WERI-Rb-1 (cell line): Measurements from ENCODE around the gene LRP1.
A peak's percentile ranks its signal among the peaks of the same experiment; 100 is the strongest.

Experiments used
- DNase-seq: peaks from one replicate; pipeline ENCODE4 v3.0.0-alpha.2; 2020
- H3K27ac ChIP-seq: fragments of 250-450 bp; sonication (Bioruptor Pico); 2 replicates; pipeline ENCODE4 v1.5.1; 2020; ENCODE audit warnings: mild to moderate bottlenecking, moderate library complexity
- H3K27me3 ChIP-seq: fragments of 250-450 bp; sonication (Bioruptor Pico); 2 replicates; pipeline ENCODE4 v1.5.1; 2021; ENCODE audit warnings: mild to moderate bottlenecking, low read depth, moderate library complexity; ENCODE audit not compliant: insufficient read depth, severe bottlenecking
- H3K36me3 ChIP-seq: fragments of 250-450 bp; sonication (Bioruptor Pico); 2 replicates; pipeline ENCODE4 v1.5.1; 2020; ENCODE audit warnings: mild to moderate bottlenecking, moderate library complexity
- H3K4me3 ChIP-seq: 2 replicates; pipeline ENCODE4 v1.5.1; 2011; ENCODE audit warnings: low read depth, mild to moderate bottlenecking, control low read depth, low read length
- H3K9me3 ChIP-seq: fragments of 250-450 bp; sonication (Bioruptor Pico); 2 replicates; pipeline ENCODE4 v1.5.1; 2021; ENCODE audit warnings: mild to moderate bottlenecking, moderate library complexity; ENCODE audit not compliant: severe bottlenecking
- CTCF ChIP-seq: IDR thresholded peaks from 2 replicates; pipeline ENCODE4 v1.5.1; 2011; ENCODE audit warnings: low read depth, mild to moderate bottlenecking, control low read depth, inconsistent platforms, low read length

The LRP1 gene

GRCh38 chr12:57096748-57097553, 31.3 kb upstream of the LRP1 start:
- H3K27ac ChIP-seq = peak overlapping the region; percentile 56
- H3K4me3 ChIP-seq = no peak overlapping the region
- DNase-seq = no peak
- TF ChIP-seq CTCF = no peak
- H3K27me3 ChIP-seq = no peaks in the 10 kb centered on the region
- H3K9me3 ChIP-seq = no peaks in the 10 kb centered on the region
- peaks cover 29% of the 10 kb centered on the region for H3K36me3 ChIP-seq

- DNase-seq = no peak
- peaks cover 24% of the 10 kb centered on the region for H3K36me3 ChIP-seq
- H3K9me3 ChIP-seq = no peaks in the 10 kb centered on the region
- no peak overlapping the region for H3K4me3 ChIP-seq
- no peak for TF ChIP-seq CTCF
- no peak overlapping the region for H3K27ac ChIP-seq
- no peaks in the 10 kb centered on the region for H3K27me3 ChIP-seq
Measured at GRCh38 chr12:57097554-57097835, 30.8 kb upstream of the LRP1 start.

- H3K9me3 ChIP-seq = no peaks in the 10 kb centered on the region
- H3K4me3 ChIP-seq = no peak overlapping the region
- no peaks in the 10 kb centered on the region for H3K27me3 ChIP-seq
- DNase-seq = no peak
- peaks cover 16% of the 10 kb centered on the region for H3K36me3 ChIP-seq
- TF ChIP-seq CTCF = no peak
- H3K27ac ChIP-seq = no peak overlapping the region
Measured at GRCh38 chr12:57098546-57098945, 29.7 kb upstream of the LRP1 start.

DNA sequence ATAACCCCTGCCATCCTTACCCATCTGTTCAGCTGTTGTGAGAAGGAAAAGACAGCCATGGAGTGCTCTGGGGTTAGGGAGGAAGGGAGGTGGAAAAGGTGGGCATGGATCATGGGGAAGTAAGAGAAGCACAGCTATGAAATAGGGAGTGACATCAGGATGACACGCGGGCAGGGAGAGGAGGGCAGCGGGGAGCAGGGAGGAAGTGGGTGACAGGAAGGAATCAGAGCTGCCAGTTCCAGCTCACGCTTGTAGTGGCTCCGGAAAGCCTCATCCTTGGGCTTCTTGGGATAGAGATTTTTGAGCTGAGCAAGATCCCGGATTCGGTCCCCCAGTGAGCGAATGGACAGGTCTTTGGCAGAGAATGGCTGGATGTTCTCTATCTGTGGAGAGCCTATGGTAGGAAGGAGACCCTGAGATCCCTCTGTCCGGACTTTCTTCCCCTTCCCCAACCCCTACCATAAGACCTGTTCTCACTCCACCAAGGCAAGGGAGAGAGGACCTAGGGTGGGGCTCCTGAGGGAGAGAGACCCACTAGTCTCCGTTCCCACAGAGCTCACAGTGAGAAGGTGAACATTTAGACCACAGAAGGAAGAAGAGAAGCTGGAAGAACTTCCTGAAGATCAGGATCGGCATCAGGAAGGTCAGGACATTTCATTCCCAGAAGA, 29.1 kb upstream of the LRP1 start:
- TF ChIP-seq CTCF = no peak
- no peak for DNase-seq
- H3K36me3 ChIP-seq = peaks cover 15% of the 10 kb centered on the region

DNA sequence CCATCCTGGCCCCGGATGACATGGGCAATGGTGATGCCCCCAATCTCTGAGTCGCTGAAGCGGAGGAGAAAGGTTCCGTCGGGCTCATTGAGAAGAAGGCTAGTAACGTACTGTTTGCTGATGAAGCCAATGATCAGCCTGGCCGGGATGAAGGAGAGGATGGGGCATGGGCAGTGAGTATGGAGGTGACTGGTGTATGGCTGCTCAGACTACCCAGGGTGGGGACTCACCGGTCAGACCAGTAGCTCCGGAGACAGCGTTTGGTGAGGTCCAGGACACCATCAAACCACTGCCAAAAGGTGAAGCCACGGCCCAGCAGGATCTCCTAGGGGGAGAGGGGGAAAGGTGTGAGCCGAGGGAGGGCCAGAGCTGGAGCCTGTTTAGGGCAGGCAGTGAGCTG, 28.5 kb upstream of the LRP1 start:
- no peak for DNase-seq
- H3K4me3 ChIP-seq = no peak overlapping the region
- H3K36me3 ChIP-seq = peaks cover 11% of the 10 kb centered on the region
- no peak overlapping the region for H3K27ac ChIP-seq
- no peak for TF ChIP-seq CTCF
- no peaks in the 10 kb centered on the region for H3K27me3 ChIP-seq
- H3K9me3 ChIP-seq = no peaks in the 10 kb centered on the region

More for the DNA sequence above, 29.1 kb upstream of the LRP1 start:
- Histone ChIP-seq H3K27ac (no peak overlapping the region), H3K27me3 (no peaks in the 10 kb centered on the region), H3K9me3 (no peaks in the 10 kb centered on the region), H3K4me3 (no peak overlapping the region)
